Subcutaneous abdominal adipose tissue (tissue), 5 donors: ENCODE data around the gene SOX9.

ENCODE experiments used
- H3K27ac ChIP-seq: one replicate; pipeline ENCODE4 v1.7.0; 2013; ENCODE audit warnings: low read depth, mild to moderate bottlenecking, inconsistent platforms, low read length, moderate library complexity
- H3K27me3 ChIP-seq, 5 donors: one replicate each; pipeline ENCODE4 v1.7.0; 2013; ENCODE audit warnings: low read length in 5 of 5, inconsistent platforms in 1 of 5; ENCODE audit not compliant: control insufficient read depth in 5 of 5, insufficient read depth in 4 of 5
- H3K36me3 ChIP-seq, 5 donors: one replicate each; pipeline ENCODE4 v1.7.0; 2013; ENCODE audit warnings: low read length in 5 of 5; ENCODE audit not compliant: control insufficient read depth in 5 of 5, insufficient read depth in 5 of 5
- H3K4me1 ChIP-seq, 5 donors: one replicate each; pipeline ENCODE4 v1.7.0; 2013; ENCODE audit warnings: low read length in 5 of 5, mild to moderate bottlenecking in 3 of 5, moderate library complexity in 1 of 5; ENCODE audit not compliant: control insufficient read depth in 5 of 5, insufficient read depth in 5 of 5
- H3K4me3 ChIP-seq, 5 donors: one replicate each; pipeline ENCODE4 v1.7.0; 2013; ENCODE audit warnings: low read length in 5 of 5, low read depth in 1 of 5
- H3K9ac ChIP-seq, 5 donors: one replicate each; pipeline ENCODE4 v1.7.0; 2013; ENCODE audit warnings: low read length in 5 of 5, mild to moderate bottlenecking in 4 of 5, moderate library complexity in 3 of 5
- H3K9me3 ChIP-seq, 5 donors: one replicate each; pipeline ENCODE4 v1.7.0; 2013; ENCODE audit warnings: low read length in 5 of 5; ENCODE audit not compliant: control insufficient read depth in 5 of 5
- donor health status: healthy.
- donor health status: healthy.
- donor health status: healthy.
- donor health status: healthy.
- donor health status: healthy.

Gene SOX9

GRCh38 chr17:72118335-72119076 is 2.3 kb upstream of the SOX9 start:
- H3K27me3 ChIP-seq, result peaks cover 32 to 62% (median 50%) of the 10 kb centered on the region in 5 donors
- peaks cover 0 to 58% (median 50%) of the 10 kb centered on the region in 5 donors for H3K4me1 ChIP-seq
- peak overlapping the region; percentile 41 to 54 (median 42) for H3K4me3 ChIP-seq
- H3K36me3 ChIP-seq, result no peaks in the 10 kb centered on the region
- H3K9me3 ChIP-seq, result no peaks in the 10 kb centered on the region
- no peak overlapping the region for H3K9ac ChIP-seq
- H3K27ac ChIP-seq, result no peak overlapping the region

- Histone ChIP-seq H3K9me3 (no peaks in the 10 kb centered on the region), H3K27me3 (peaks cover 32 to 63% (median 43%) of the 10 kb centered on the region in 5 donors), H3K9ac (no peak overlapping the region), H3K36me3 (peaks cover 0 to 2% (median 0%) of the 10 kb centered on the region in 5 donors), H3K4me3 (no peak overlapping the region), H3K27ac (no peak overlapping the region), H3K4me1 (peaks cover 0 to 63% (median 54%) of the 10 kb centered on the region in 5 donors)
Measured at GRCh38 chr17:72119077-72119872, 1.5 kb upstream of the SOX9 start.

GRCh38 chr17:72119873-72120641 is 763 bp upstream of the SOX9 start:
- Histone ChIP-seq H3K9me3 (no peaks in the 10 kb centered on the region), H3K4me3 (peak overlapping the region; percentile 42 to 81 (median 62)), H3K27ac (peak overlapping the region; percentile 60), H3K4me1 (peaks cover 0 to 66% (median 60%) of the 10 kb centered on the region in 5 donors), H3K36me3 (peaks cover 0 to 2% (median 0%) of the 10 kb centered on the region in 5 donors), H3K9ac (peak overlapping the region in 1 of 5 donors; percentile 41), H3K27me3 (peaks cover 32 to 60% (median 43%) of the 10 kb centered on the region in 5 donors)

GRCh38 chr17:72121164-72122009 is 567 bp downstream of the SOX9 start:
- Histone ChIP-seq H3K27me3 (peaks cover 22 to 53% (median 32%) of the 10 kb centered on the region in 5 donors), H3K9me3 (no peaks in the 10 kb centered on the region), H3K27ac (peak overlapping the region; percentile 41), H3K4me3 (peak overlapping the region; percentile 65 to 96 (median 75)), H3K4me1 (peaks cover 0 to 75% (median 63%) of the 10 kb centered on the region in 5 donors), H3K9ac (peak overlapping the region in 4 of 5 donors; percentile 5 to 73 (median 31)), H3K36me3 (peaks cover 0 to 2% (median 0%) of the 10 kb centered on the region in 5 donors)

- Histone ChIP-seq H3K36me3 (peaks cover 0 to 2% (median 0%) of the 10 kb centered on the region in 5 donors), H3K9me3 (no peaks in the 10 kb centered on the region), H3K4me3 (peak overlapping the region; percentile 65 to 96 (median 75)), H3K4me1 (peaks cover 5 to 76% (median 65%) of the 10 kb centered on the region in 5 donors), H3K27me3 (peaks cover 14 to 45% (median 24%) of the 10 kb centered on the region in 5 donors), H3K9ac (peak overlapping the region in 4 of 5 donors; percentile 5 to 73 (median 42)), H3K27ac (peak overlapping the region; percentile 41)
Measured at GRCh38 chr17:72122010-72122764, 1.4 kb downstream of the SOX9 start.

- no peaks in the 10 kb centered on the region for H3K9me3 ChIP-seq
- H3K4me1 ChIP-seq, result peaks cover 6 to 76% (median 65%) of the 10 kb centered on the region in 5 donors
- H3K27ac ChIP-seq, result no peak overlapping the region
- peak overlapping the region in 1 of 5 donors; percentile 51 for H3K9ac ChIP-seq
- peaks cover 7 to 37% (median 17%) of the 10 kb centered on the region in 5 donors for H3K27me3 ChIP-seq
- H3K36me3 ChIP-seq, result peaks cover 0 to 2% (median 0%) of the 10 kb centered on the region in 5 donors
- peak overlapping the region; percentile 31 to 79 (median 65) for H3K4me3 ChIP-seq
Measured at GRCh38 chr17:72122765-72123529, 2.1 kb downstream of the SOX9 start.

- Histone ChIP-seq H3K36me3 (peaks cover 0 to 2% (median 0%) of the 10 kb centered on the region in 5 donors), H3K27ac (peak overlapping the region; percentile 62), H3K9me3 (no peaks in the 10 kb centered on the region), H3K27me3 (peaks cover 0 to 31% (median 11%) of the 10 kb centered on the region in 5 donors), H3K9ac (no peak overlapping the region), H3K4me3 (no peak overlapping the region), H3K4me1 (peaks cover 6 to 72% (median 59%) of the 10 kb centered on the region in 5 donors)
Measured at GRCh38 chr17:72123530-72124437, 3.0 kb downstream of the SOX9 start.
